Esophagus muscularis mucosa (tissue), 4 donors: Measurements from ENCODE around the gene PHF19. TPM values are rescaled to one million over a fixed set of nuclear protein-coding genes. Genes with fewer than 3 reads are reported as not detected.

ENCODE experiments used
- DNase-seq: peaks from one replicate; pipeline ENCODE4 v3.0.0-alpha.2; 2017; ENCODE audit errors: extremely low spot score
- H3K27ac ChIP-seq, 4 donors: fragments of 200-600 bp; sonication (generic); replicated peaks in 1 of 4; 1 replicate in 3 of 4; 2 replicates in 1 of 4; pipeline ENCODE4 v1.5.1; 2016 to 2019; ENCODE audit warnings: mild to moderate bottlenecking in 1 of 4
- H3K27me3 ChIP-seq, 4 donors: fragments of 200-600 bp; sonication (generic); one replicate each; pipeline versions ENCODE4 v1.5.1 to v1.6.0; 2016 to 2019
- H3K36me3 ChIP-seq, 4 donors: fragments of 200-600 bp; sonication (generic); one replicate each; pipeline ENCODE4 v1.5.1; 2016 to 2019
- H3K4me1 ChIP-seq, 4 donors: fragments of 200-600 bp; sonication (generic); one replicate each; pipeline ENCODE4 v1.5.1; 2016 to 2019
- H3K4me3 ChIP-seq, 4 donors: fragments of 200-600 bp; sonication (generic); 1 replicate in 2 of 4; 2 replicates in 2 of 4; pipeline ENCODE4 v1.5.1; 2016 to 2019; ENCODE audit warnings: mild to moderate bottlenecking in 4 of 4, moderate library complexity in 1 of 4
- H3K9me3 ChIP-seq, 4 donors: fragments of 200-600 bp; sonication (generic); 1 replicate in 3 of 4; 2 replicates in 1 of 4; pipeline ENCODE4 v1.5.1; 2016 to 2019
- EP300 ChIP-seq: sonication (generic); formaldehyde crosslinking; IDR thresholded peaks from one replicate; pipeline ENCODE4 v1.6.1; 2017; ENCODE audit warnings: antibody characterized with exemption
- POLR2A ChIP-seq: fragments of 450-650 bp; IDR thresholded peaks from one replicate; pipeline ENCODE4 v1.6.1; 2017; ENCODE audit warnings: antibody characterized with exemption, moderate library complexity, mild to moderate bottlenecking, low read depth
- POLR2AphosphoS5 ChIP-seq, 2 donors: sonication (generic); formaldehyde crosslinking; IDR thresholded peaks; one replicate each; pipeline ENCODE4 v1.6.1; 2017; ENCODE audit warnings: antibody characterized with exemption in 2 of 2
- WGBS: methylation state at CpG from one replicate; pipeline ENCODE4 v1.1.5; 2018; 5-methylcytosine and 5-hydroxymethylcytosine counted together
- intact Hi-C: fragments of 100-400 bp; cut with DNase I; formaldehyde crosslinking; loops from one replicate; pipeline ENCODE4 v1.15.1; 2023
- total RNA-seq, 4 donors: library from RNA; depleted of rRNA; stranded (reverse); fragments of >200 nt; gene quantifications; one replicate each; pipeline versions ENCODE4 v1.1.0 to v1.2.1, GENCODE V29; 2016
- TF ChIP-seq, protein P1 (sequence below), 3 experiments: fragments of 200-600 bp in 2 of 3; fragments of 450-650 bp in 1 of 3; sonication (generic) in 2 of 3; IDR thresholded peaks; one replicate each; pipeline ENCODE4 v1.5.1; 2017 to 2019; ENCODE audit warnings: antibody characterized with exemption in 3 of 3, mild to moderate bottlenecking in 2 of 3, moderate library complexity in 1 of 3

Gene PHF19
- total RNA-seq, 4 donors from 2014 or later = 36.4 to 57.7 (median 47.8) TPM

DNA sequence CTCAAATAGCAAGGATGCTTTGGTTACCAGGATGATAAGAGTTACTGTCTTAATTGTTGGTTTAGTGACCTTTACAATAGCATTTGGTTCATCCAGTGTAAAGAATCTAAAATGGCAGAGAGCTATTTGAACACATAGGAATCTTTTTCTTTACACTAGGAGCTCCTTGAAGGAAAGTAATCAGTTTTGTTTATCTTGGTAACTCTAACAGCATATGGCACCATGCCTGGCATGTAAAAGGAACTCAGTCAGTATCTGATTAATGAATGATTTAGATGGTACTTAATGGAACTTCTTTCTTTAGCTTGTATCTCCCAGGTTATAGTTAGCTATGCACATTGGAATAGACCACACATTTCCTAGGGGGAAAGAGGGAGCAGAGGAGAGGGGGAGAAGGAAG lies 44.2 kb downstream of the PHF19 start:
- Histone ChIP-seq H3K36me3 (peaks cover 31 to 73% (median 66%) of the 10 kb centered on the region in 4 donors), H3K4me1 (peaks cover 0 to under 1% (median 0%) of the 10 kb centered on the region in 4 donors), H3K4me3 (no peak overlapping the region), H3K27ac (no peak overlapping the region), H3K27me3 (no peaks in the 10 kb centered on the region), H3K9me3 (no peaks in the 10 kb centered on the region)
- intact Hi-C loops = no loop called here
- no peak for TF ChIP-seq POLR2A
- TF ChIP-seq, protein P1, sequence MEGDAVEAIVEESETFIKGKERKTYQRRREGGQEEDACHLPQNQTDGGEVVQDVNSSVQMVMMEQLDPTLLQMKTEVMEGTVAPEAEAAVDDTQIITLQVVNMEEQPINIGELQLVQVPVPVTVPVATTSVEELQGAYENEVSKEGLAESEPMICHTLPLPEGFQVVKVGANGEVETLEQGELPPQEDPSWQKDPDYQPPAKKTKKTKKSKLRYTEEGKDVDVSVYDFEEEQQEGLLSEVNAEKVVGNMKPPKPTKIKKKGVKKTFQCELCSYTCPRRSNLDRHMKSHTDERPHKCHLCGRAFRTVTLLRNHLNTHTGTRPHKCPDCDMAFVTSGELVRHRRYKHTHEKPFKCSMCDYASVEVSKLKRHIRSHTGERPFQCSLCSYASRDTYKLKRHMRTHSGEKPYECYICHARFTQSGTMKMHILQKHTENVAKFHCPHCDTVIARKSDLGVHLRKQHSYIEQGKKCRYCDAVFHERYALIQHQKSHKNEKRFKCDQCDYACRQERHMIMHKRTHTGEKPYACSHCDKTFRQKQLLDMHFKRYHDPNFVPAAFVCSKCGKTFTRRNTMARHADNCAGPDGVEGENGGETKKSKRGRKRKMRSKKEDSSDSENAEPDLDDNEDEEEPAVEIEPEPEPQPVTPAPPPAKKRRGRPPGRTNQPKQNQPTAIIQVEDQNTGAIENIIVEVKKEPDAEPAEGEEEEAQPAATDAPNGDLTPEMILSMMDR (IDR thresholded peaks at IDR 0.05) = no peak
- no peak for TF ChIP-seq POLR2AphosphoS5 (IDR thresholded peaks at IDR 0.05)
- no peak for TF ChIP-seq EP300
- DNase-seq = no peak

DNA sequence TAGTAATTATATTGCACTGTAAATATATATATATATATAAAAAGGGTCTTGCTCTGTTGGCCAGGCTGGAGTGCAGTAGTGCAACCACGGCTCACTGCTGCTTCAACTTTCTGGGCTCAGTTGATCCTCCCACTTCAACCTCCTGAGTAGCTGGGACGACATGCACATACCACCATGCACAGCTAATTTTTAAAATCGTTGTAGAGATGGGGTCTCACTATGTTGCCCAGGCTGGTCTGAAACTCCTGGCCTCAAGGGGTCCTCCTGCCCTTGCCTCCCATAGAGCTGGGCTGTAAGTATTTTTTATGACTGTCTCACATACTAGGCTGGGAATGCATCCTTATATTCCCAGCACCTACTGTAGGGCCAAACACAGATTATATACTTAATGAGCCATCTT lies 46.1 kb downstream of the PHF19 start:
- Histone ChIP-seq H3K27me3 (no peaks in the 10 kb centered on the region), H3K9me3 (no peaks in the 10 kb centered on the region), H3K36me3 (peaks cover 37 to 90% (median 81%) of the 10 kb centered on the region in 4 donors), H3K4me3 (no peak overlapping the region), H3K27ac (no peak overlapping the region), H3K4me1 (no peaks in the 10 kb centered on the region)
- intact Hi-C loops = no loop called here
- 95% methylated on average over 3 of the region's 3 CpGs for WGBS
- no peak for DNase-seq
- TF ChIP-seq EP300 (no peak), POLR2A (no peak), POLR2AphosphoS5 (IDR thresholded peaks at IDR 0.05) (no peak)
- TF ChIP-seq, protein P1 (IDR thresholded peaks at IDR 0.05) = no peak

DNA sequence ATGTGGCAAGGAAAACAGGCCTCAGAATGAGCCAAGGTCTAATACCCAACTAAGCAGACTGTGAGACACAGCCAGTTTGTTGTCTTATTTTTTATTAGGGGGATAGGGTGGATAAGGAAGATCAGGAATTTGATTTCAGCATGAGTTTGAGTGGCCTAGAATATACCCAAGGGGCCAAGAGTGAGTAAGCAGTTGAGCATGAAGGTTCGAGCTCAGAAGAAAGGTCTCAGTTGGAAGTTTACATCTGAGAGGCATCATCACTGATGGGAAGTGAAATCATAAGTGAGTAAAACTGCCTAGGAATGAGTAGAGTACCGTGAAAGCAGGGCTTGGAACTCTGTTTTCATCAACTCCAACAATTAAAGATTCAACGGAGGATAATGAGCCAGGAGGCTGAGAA lies 46.8 kb downstream of the PHF19 start:
- intact Hi-C loops = no loop called here
- WGBS = 88% methylated on average over 3 of the region's 3 CpGs
- no peaks in the 10 kb centered on the region for H3K27me3 ChIP-seq
- no peak for TF ChIP-seq EP300
- TF ChIP-seq, protein P1 (IDR thresholded peaks at IDR 0.05) = no peak
- TF ChIP-seq POLR2A = no peak
- no peak for TF ChIP-seq POLR2AphosphoS5 (IDR thresholded peaks at IDR 0.05)
- H3K4me1 ChIP-seq = no peaks in the 10 kb centered on the region
- peaks cover 44 to 92% (median 83%) of the 10 kb centered on the region in 4 donors for H3K36me3 ChIP-seq
- H3K4me3 ChIP-seq = no peak overlapping the region
- peaks cover 0 to 3% (median 0%) of the 10 kb centered on the region in 4 donors for H3K9me3 ChIP-seq
- H3K27ac ChIP-seq = no peak overlapping the region
- DNase-seq = no peak

DNA sequence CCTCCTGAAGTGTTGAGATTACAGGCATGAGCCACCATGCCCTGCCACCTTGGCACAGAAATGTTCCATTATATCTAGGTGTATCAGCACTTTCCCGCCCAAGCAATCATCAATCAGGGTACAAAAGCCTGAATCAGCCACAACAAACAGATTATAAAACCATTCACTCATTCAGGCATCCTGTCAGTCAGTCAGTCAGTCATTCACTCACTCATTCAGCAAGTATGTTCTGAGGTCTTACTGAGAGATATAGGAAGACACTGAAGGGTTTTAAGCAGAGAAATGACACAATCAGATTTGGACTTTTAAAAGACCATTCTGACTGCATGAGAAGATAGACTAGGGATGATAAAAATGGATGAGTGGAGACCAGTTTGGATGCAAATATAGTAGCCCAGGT lies 47.3 kb downstream of the PHF19 start:
- H3K36me3 ChIP-seq = peaks cover 49 to 92% (median 83%) of the 10 kb centered on the region in 4 donors
- no peaks in the 10 kb centered on the region for H3K4me1 ChIP-seq
- H3K4me3 ChIP-seq = no peak overlapping the region
- intact Hi-C loops = no loop called here
- peaks cover 0 to 4% (median 0%) of the 10 kb centered on the region in 4 donors for H3K9me3 ChIP-seq
- whole genome bisulfite sequencing = 92% methylated on average over 1 of the region's 1 CpG
- no peaks in the 10 kb centered on the region for H3K27me3 ChIP-seq
- TF ChIP-seq, protein P1 (IDR thresholded peaks at IDR 0.05) = no peak
- TF ChIP-seq POLR2A (no peak), POLR2AphosphoS5 (IDR thresholded peaks at IDR 0.05) (no peak), EP300 (no peak)
- no peak overlapping the region for H3K27ac ChIP-seq
- DNase-seq = no peak

DNA sequence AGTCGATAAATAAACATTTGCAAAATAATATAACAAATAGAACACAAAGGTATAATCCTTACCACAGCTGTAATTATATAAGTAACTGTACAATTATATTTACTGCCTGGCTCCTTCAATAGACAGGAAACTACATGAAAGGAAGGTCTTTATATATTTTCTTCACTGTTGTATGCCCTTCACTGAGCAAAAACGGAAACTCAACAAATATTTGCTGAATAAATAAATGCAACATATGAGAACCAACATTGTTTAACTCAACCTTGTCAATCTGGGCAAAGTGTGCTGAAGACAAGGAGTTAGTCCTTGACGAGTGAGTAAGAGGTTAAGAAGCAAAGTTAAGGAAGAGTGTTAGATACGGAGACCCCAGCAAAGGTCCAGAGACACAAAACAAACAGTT lies 56.9 kb downstream of the PHF19 start:
- no peaks in the 10 kb centered on the region for H3K4me1 ChIP-seq
- H3K27me3 ChIP-seq = no peaks in the 10 kb centered on the region
- peaks cover 60 to 99% (median 80%) of the 10 kb centered on the region in 4 donors for H3K36me3 ChIP-seq
- no peak overlapping the region for H3K27ac ChIP-seq
- WGBS = 89% methylated on average over 4 of the region's 4 CpGs
- H3K4me3 ChIP-seq = no peak overlapping the region
- TF ChIP-seq, protein P1 (IDR thresholded peaks at IDR 0.05) = no peak
- TF ChIP-seq POLR2AphosphoS5 (IDR thresholded peaks at IDR 0.05) (no peak), POLR2A (no peak), EP300 (no peak)
- DNase-seq = no peak
- intact Hi-C loops = no loop called here
- H3K9me3 ChIP-seq = peaks cover 0 to under 1% (median 0%) of the 10 kb centered on the region in 4 donors
